Mammary epithelial cell (primary cell): ENCODE measurements around the gene SOX2.

Experiments used
- EZH2 ChIP-seq: IDR thresholded peaks from 2 replicates; pipeline ENCODE4 v1.6.1; 2012; ENCODE audit warnings: low read length, inconsistent platforms, borderline replicate concordance
- TF ChIP-seq, protein P1 (sequence below), 2 donors: IDR thresholded peaks in 1 of 2; conservative IDR thresholded peaks in 1 of 2; 2 replicates each; pipeline ENCODE4 v1.5.1; 2011 to 2012; ENCODE audit warnings: inconsistent platforms in 2 of 2, low read length in 2 of 2, mild to moderate bottlenecking in 2 of 2, control low read depth in 1 of 2, low read depth in 1 of 2; ENCODE audit not compliant: insufficient read depth in 1 of 2; ENCODE audit errors: extremely low read depth in 1 of 2

DNA sequence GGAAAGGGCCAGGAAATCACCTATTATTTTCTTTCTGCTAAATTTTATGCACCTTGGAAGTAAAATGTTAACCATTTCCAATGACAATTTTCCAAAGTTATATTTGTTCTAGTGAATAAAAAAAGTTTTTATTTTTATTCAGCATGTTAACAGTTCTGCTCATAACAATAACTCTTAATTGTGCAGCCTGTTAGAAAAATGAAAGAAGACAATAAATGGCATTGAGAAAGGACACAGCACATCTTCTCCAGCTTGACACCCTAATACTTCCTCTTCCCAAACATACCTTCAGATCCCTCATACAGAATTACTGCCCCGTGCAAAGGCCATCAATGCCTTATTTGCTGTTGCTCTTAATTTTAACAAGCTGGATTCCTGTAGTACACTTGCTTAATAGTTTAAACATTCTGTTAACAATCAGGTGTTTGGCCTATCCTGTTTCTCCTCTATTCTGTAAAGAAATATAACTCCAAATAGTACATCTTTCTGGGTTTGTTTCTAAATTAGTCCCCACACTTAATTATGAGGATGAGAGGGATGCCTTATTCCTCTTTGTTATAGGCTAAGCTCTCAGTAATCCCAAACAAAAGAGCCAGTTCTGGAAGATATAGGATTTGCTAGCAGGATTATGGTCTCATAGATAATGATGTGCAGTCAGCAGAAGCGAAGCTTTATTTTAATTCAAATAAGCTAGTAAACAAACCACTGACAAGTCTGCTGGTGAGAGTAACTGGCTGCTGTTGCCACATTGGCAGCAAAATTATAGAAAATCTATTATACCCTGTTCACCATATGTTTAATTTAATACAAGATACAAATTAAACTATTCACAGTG is 19.2 kb upstream of the SOX2 start:
- TF ChIP-seq, protein P1, sequence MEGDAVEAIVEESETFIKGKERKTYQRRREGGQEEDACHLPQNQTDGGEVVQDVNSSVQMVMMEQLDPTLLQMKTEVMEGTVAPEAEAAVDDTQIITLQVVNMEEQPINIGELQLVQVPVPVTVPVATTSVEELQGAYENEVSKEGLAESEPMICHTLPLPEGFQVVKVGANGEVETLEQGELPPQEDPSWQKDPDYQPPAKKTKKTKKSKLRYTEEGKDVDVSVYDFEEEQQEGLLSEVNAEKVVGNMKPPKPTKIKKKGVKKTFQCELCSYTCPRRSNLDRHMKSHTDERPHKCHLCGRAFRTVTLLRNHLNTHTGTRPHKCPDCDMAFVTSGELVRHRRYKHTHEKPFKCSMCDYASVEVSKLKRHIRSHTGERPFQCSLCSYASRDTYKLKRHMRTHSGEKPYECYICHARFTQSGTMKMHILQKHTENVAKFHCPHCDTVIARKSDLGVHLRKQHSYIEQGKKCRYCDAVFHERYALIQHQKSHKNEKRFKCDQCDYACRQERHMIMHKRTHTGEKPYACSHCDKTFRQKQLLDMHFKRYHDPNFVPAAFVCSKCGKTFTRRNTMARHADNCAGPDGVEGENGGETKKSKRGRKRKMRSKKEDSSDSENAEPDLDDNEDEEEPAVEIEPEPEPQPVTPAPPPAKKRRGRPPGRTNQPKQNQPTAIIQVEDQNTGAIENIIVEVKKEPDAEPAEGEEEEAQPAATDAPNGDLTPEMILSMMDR (conservative IDR thresholded peaks at IDR 0.05 in 1 of 2, IDR thresholded peaks at IDR 0.05 in 1 of 2; ENCODE audit: extremely low read depth in 1 of 2, insufficient read depth in 1 of 2, low read depth in 1 of 2, low read length in 2 of 2), result no peak
- no peak for TF ChIP-seq EZH2
